HG03575 (cell line): ENCODE measurements around the gene SOX8.
"Not testable (repeated sequence)": the region's sequence is repeated elsewhere in the genome, so short reads cannot be mapped to it uniquely, and the experiment has no call there.

Experiments used
- ATAC-seq: cut with Tn5 transposase; IDR thresholded peaks from one replicate; pipeline ENCODE4 v1.9.1; 2021; ENCODE audit not compliant: unreplicated experiment, insufficient number of reproducible peaks, low FRiP score; ENCODE audit errors: extremely low read depth

SOX8 gene

GRCh38 chr16:951660-952301 lies 29.8 kb upstream of the SOX8 start:
- ATAC-seq, result no peak

GRCh38 chr16:952321-952720 lies 29.2 kb upstream of the SOX8 start:
- ATAC-seq, result no peak

GRCh38 chr16:953818-954217 lies 27.8 kb upstream of the SOX8 start:
- not testable (repeated sequence) for ATAC-seq

GRCh38 chr16:955766-956165 lies 25.8 kb upstream of the SOX8 start:
- not testable (repeated sequence) for ATAC-seq

GRCh38 chr16:959232-960040 lies 22.1 kb upstream of the SOX8 start:
- no peak for ATAC-seq

GRCh38 chr16:962366-962765 lies 19.2 kb upstream of the SOX8 start:
- no peak for ATAC-seq

- no peak for ATAC-seq
These were observed 18.4 kb upstream of the SOX8 start for GRCh38 chr16:962901-963814.

- ATAC-seq, result no peak
These were observed 17.7 kb upstream of the SOX8 start for GRCh38 chr16:963913-964312.

GRCh38 chr16:964356-965035 lies 17.1 kb upstream of the SOX8 start:
- ATAC-seq, result no peak

- no peak for ATAC-seq
These were observed 16.6 kb upstream of the SOX8 start for GRCh38 chr16:965036-965395.

GRCh38 chr16:965487-965886 lies 16.1 kb upstream of the SOX8 start:
- no peak for ATAC-seq

- ATAC-seq, result no peak
These were observed 15.5 kb upstream of the SOX8 start for GRCh38 chr16:966035-966434.

- no peak for ATAC-seq
These were observed 15.1 kb upstream of the SOX8 start for GRCh38 chr16:966505-966904.

GRCh38 chr16:967077-967541 lies 14.5 kb upstream of the SOX8 start:
- no peak for ATAC-seq

GRCh38 chr16:967546-968295 lies 13.8 kb upstream of the SOX8 start:
- ATAC-seq, result no peak

GRCh38 chr16:968620-969019 lies 12.9 kb upstream of the SOX8 start:
- no peak for ATAC-seq

GRCh38 chr16:969508-970385 lies 11.8 kb upstream of the SOX8 start:
- no peak for ATAC-seq

GRCh38 chr16:970386-970765 lies 11.2 kb upstream of the SOX8 start:
- ATAC-seq, result no peak
